Brain microvascular endothelial cell (primary cell): Measurements from ENCODE around the gene UPF2.

Source experiments
- DNase-seq: peaks from one replicate; pipeline ENCODE4 v3.0.0-alpha.2; 2020
- H3K27ac ChIP-seq: fragments of 250-450 bp; sonication (Bioruptor Pico); 2 replicates; pipeline ENCODE4 v1.5.1; 2020; ENCODE audit warnings: mild to moderate bottlenecking, moderate library complexity
- H3K27me3 ChIP-seq: fragments of 250-450 bp; sonication (Bioruptor Pico); replicated peaks from 2 replicates; pipeline ENCODE4 v1.5.1; 2020; ENCODE audit warnings: mild to moderate bottlenecking
- H3K36me3 ChIP-seq: fragments of 250-450 bp; sonication (Bioruptor Pico); replicated peaks from 2 replicates; pipeline ENCODE4 v1.5.1; 2020; ENCODE audit warnings: mild to moderate bottlenecking
- H3K4me3 ChIP-seq: 2 replicates; pipeline ENCODE4 v1.5.1; 2011; ENCODE audit warnings: low read depth, mild to moderate bottlenecking, control low read depth, low read length, moderate library complexity
- CTCF ChIP-seq: IDR thresholded peaks from 2 replicates; pipeline ENCODE4 v1.5.1; 2011; ENCODE audit warnings: low read depth, mild to moderate bottlenecking, moderate library complexity, low read length, control low read depth, inconsistent platforms; ENCODE audit errors: missing control alignments
- in situ Hi-C: cut with HindIII; loops from 2 replicates; pipeline ENCODE4 v1.10.0; 2017; ENCODE audit warnings: low sequenced_read_pairs, low pct_ligation_motif_present

UPF2 gene

GRCh38 chr10:11962176-11962575, 80.4 kb downstream of the UPF2 start:
- peaks cover 35% of the 10 kb centered on the region for H3K36me3 ChIP-seq
- no peaks in the 10 kb centered on the region for H3K27me3 ChIP-seq
- no peak for TF ChIP-seq CTCF
- no peak overlapping the region for H3K27ac ChIP-seq
- in situ Hi-C loops, result no loop called here
- H3K4me3 ChIP-seq, result no peak overlapping the region
- DNase-seq, result no peak

GRCh38 chr10:11961771-11962170, 80.8 kb downstream of the UPF2 start:
- no peak overlapping the region for H3K27ac ChIP-seq
- peaks cover 37% of the 10 kb centered on the region for H3K36me3 ChIP-seq
- in situ Hi-C loops, result no loop called here
- DNase-seq, result no peak
- no peaks in the 10 kb centered on the region for H3K27me3 ChIP-seq
- no peak for TF ChIP-seq CTCF
- H3K4me3 ChIP-seq, result no peak overlapping the region

GRCh38 chr10:11959966-11960365, 82.6 kb downstream of the UPF2 start:
- no peaks in the 10 kb centered on the region for H3K27me3 ChIP-seq
- no peak for TF ChIP-seq CTCF
- H3K27ac ChIP-seq, result no peak overlapping the region
- no peak for DNase-seq
- no peak overlapping the region for H3K4me3 ChIP-seq
- in situ Hi-C loops, result no loop called here
- peaks cover 34% of the 10 kb centered on the region for H3K36me3 ChIP-seq

- DNase-seq, result no peak
- in situ Hi-C loops, result no loop called here
- H3K27me3 ChIP-seq, result no peaks in the 10 kb centered on the region
- no peak overlapping the region for H3K27ac ChIP-seq
- H3K4me3 ChIP-seq, result no peak overlapping the region
- H3K36me3 ChIP-seq, result peaks cover 31% of the 10 kb centered on the region
- no peak for TF ChIP-seq CTCF
Measured at GRCh38 chr10:11958956-11959355, 83.7 kb downstream of the UPF2 start.

GRCh38 chr10:11951695-11952094, 90.9 kb downstream of the UPF2 start:
- no peak overlapping the region for H3K4me3 ChIP-seq
- peaks cover 10% of the 10 kb centered on the region for H3K36me3 ChIP-seq
- in situ Hi-C loops, result no loop called here
- no peak overlapping the region for H3K27ac ChIP-seq
- TF ChIP-seq CTCF, result no peak
- H3K27me3 ChIP-seq, result no peaks in the 10 kb centered on the region
- no peak for DNase-seq

GRCh38 chr10:11950325-11951018, 92.1 kb downstream of the UPF2 start:
- no peak for TF ChIP-seq CTCF
- no peak overlapping the region for H3K4me3 ChIP-seq
- no peak overlapping the region for H3K27ac ChIP-seq
- H3K27me3 ChIP-seq, result no peaks in the 10 kb centered on the region
- H3K36me3 ChIP-seq, result peaks cover 9% of the 10 kb centered on the region
- DNase-seq, result no peak
- in situ Hi-C loops, result no loop called here
